ENCODE results near the gene ABHD4.
"Not testable (repeated sequence)": the region's sequence is repeated elsewhere in the genome, so short reads cannot be mapped to it uniquely, and the experiment has no call there.

The ABHD4 gene

DNA sequence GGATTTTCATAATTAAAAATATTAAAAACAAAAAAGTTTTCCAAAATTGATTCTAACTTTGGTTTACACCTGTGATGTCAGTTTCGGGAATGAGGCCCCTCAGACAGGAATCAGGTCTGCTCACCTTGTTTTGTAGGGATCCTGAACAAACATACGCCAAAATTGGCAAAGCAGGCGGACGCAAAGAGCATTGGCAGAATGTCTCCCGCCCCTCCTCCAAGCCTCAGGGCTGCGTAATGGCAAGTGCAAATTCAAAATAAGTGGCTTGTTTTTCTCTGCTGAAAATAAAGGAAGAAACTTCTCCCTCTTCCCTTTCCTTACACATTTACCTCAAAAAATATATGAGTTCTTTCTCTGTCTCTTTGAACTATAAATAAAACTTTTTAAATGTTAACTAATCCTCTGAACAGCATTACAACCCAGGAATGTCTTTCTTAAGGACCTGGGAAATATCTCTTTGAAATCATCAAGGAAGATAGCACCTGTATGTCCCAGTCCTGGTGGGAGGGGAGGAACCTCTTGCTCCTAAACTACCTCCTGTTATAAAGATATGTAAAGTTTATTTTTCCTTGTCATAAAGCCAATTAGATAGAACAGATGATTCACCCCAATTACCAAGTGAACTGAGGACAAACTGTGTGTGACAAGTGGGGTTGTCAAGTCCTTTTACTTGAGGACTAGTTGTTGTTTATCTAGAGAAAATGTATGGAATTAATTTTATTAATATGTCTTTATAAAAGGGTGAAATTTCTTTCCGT lies 29.6 kb downstream of the ABHD4 start:
- no peak for DNase-seq (ENCODE audit: low read depth)

DNA sequence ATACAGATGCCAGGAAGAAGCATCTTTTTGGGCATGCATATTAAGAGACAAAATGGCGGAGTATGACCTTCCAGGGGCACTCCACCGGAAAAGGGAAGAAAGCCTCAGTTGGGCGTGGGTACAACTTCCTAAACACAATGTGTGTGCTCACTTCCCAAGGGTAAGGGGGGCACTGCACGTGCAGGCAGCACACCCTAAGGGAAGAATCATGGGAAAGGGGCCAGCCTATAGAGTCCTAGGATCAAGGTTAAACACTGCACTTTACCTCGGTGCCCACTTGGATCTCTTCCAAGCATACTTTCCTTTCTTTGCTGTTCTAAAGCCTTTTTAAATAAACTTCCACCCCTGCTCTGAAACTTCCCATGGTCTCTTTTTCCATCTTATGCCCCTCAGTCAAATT lies 31.3 kb downstream of the ABHD4 start:
- no peak for DNase-seq (ENCODE audit: low read depth)

DNA sequence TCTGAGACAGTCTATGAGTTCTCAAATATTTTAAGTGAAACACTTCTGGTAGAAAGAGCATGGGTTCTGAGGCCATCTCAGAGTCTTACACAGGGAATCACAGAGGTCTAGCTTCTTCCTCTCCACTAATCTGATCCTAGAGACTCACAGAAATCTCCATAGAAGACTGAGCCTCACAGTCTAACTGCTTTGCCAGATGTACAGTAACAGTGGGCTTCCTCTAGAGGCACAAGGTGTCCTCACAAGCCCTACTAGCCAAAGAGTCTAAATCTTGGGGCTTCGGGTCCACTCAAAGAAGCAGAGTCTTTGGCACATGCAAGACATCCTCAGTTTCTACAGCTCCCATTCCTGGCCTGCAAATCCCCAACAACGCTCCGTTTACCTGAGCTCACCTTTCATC lies 32.0 kb downstream of the ABHD4 start:
- no peak for DNase-seq (ENCODE audit: low read depth)

GRCh38 chr14:22630486-22630885 lies 32.4 kb downstream of the ABHD4 start:
- DNase-seq (ENCODE audit: low read depth), result no peak

GRCh38 chr14:22634233-22634900 lies 36.3 kb downstream of the ABHD4 start:
- DNase-seq (ENCODE audit: low read depth), result no peak

DNA sequence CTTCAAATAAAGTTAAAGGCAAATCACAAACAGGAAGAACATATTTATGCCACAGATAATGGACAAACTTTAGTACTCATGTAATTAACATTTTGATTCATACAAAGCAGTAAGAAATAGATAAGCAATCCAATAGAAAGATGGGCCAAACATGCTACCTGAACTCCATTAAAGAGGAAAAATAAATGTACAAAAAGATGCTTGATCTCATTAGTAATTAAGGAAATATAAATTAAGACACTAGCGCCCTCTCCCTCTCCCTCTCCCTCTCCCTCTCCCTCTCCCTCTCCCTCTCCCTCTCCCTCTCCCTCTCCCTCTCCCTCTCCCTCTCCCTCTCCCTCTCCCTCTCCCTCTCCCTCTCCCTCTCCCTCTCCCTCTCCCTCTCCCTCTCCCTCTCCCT lies 37.9 kb downstream of the ABHD4 start:
- not testable (repeated sequence) for DNase-seq (ENCODE audit: low read depth)

DNA sequence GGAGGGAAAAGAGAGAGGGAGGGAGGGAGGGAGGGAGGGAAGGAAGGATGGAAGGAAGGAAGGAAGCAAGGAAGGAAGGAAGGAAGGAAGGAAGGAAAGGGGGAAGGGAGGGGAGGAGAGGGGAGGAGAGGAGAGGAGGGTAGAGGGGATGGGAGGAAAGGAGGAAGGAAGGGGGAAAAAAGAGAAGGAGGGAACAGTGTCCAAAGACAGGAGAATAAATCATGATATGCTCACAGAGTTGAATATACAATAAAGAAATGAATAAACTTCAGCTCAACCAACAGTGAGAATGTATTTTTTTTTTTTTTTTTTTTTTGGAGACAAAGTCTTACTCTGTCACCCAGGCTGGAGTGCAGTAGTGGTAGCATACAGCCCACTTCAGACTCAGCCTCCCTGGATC lies 42.1 kb downstream of the ABHD4 start:
- no peak for DNase-seq (ENCODE audit: low read depth)

DNA sequence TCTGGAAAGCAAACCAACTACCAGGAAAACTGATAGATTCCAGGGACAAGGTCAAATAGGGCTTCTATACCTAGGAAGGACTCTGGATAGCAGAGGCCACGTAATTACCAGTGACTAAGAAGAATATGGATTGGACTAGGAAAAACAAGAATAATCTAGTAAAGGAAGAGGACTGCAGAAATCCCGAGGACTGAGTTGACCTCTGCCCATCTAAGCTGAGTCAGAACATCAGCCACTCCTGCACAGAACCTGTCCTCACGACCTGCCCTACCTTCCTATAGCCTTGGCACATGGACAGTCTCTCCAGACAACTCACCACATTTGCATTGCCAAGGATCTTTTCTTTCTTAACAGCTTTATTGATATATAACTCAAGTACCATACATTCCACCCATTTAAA lies 43.7 kb downstream of the ABHD4 start:
- no peak for DNase-seq (ENCODE audit: low read depth)

DNA sequence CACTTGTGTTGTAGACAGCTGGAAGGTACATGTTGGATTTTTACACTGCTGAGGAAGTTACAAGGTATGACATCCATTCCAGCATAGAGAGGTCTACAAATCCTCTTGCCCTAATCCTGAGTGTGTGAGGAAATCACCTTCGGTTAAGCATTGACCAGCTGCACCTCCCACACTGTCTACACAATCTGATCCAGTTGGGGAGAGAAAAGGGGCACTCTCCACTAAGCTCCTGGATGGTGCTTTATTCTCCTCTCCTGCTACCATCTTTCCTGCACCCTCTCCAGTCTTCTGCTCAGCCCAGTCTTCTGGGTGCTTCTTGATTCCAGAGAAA lies 46.2 kb downstream of the ABHD4 start, which contains the start of gene OR6J1:
Gene OR6J1, minus strand, starts transcription at position 48 of the 331 bp plus-strand sequence. CDS start 9,541 bp downstream, outside the sequence.
- no peak for DNase-seq (ENCODE audit: low read depth)

DNA sequence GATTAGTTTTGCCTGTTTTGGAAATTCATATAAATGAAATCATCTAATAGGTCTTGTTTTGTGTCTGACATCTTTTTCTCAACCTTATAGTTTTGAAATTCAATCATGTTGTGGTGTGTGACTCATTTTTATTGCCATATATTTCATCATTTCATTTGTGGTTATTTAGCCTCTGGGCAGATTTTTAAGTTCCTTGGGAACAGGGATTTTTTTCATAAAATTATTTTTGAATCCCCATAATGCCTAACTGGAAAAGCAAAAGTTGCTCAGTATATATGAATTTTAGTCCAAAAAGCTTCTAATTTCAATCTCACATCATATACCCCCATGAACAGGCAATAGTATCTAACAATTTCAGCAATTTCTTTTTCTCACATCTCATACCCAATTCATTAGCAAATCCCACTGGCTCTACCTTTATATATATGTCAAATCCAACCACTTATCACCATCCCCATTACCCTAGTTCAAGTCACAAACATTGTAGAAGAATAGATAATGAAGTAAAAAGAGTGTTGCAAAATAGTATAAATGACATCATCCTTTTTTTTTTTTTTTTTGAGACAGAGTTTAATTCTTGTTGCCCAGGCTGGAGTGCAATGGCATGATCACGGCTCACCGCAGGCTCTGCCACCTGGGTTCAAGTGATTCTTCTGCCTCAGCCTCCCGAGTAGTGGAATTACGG lies 48.6 kb downstream of the ABHD4 start:
- no peak for DNase-seq (ENCODE audit: low read depth)

- no peak for DNase-seq (ENCODE audit: low read depth)
These were observed 50.4 kb downstream of the ABHD4 start for GRCh38 chr14:22648506-22648905.

GRCh38 chr14:22650046-22650739 lies 52.1 kb downstream of the ABHD4 start:
- no peak for DNase-seq (ENCODE audit: low read depth)

- DNase-seq (ENCODE audit: low read depth), result no peak
These were observed 52.9 kb downstream of the ABHD4 start for GRCh38 chr14:22650960-22651521.

DNA sequence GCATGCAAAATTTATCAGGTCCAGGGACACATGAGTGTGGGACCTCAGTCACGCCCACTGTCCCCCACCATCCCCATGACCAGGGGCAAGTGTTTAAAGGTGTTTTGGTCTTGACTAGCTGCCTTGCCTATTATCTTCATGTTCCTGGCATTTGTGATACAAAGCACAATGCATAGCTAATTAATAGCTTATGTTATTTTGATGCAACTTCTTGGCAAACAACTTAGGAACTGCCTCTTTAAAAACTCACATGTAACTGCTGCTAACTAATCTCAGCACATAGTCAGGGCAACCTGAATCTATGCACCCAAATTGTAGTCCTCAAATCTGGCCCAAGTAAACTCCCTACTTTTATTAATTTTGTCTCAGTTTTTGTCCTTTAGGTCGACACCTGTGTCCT lies 53.5 kb downstream of the ABHD4 start:
- no peak for DNase-seq (ENCODE audit: low read depth)

- DNase-seq (ENCODE audit: low read depth), result no peak
These were observed 55.0 kb downstream of the ABHD4 start for GRCh38 chr14:22653012-22653621.

DNA sequence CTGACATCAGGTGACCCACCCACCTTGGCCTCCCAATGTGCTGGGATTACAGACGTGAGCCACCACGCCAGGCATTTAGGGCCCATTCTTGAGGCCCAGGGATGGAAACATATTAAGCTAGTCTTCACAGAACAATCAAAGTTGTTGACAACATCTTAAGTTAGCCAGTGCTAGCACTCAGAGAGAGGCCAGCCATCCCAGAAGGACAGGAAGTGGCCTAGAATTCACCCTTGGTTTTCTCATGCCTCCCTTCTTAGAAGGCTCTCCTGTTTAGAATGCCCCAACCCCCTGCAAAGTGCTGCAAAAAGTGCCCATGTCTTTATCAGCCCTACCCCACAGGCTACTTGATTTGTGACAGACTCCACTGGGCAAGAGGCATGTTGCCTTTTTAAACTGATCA lies 58.1 kb downstream of the ABHD4 start:
- DNase-seq (ENCODE audit: low read depth), result no peak

GRCh38 chr14:22656945-22657731 lies 59.0 kb downstream of the ABHD4 start:
- DNase-seq (ENCODE audit: low read depth), result peak; percentile 37

- DNase-seq (ENCODE audit: low read depth), result peak; percentile 46
These were observed 59.8 kb downstream of the ABHD4 start for GRCh38 chr14:22657861-22658260.

- no peak for DNase-seq (ENCODE audit: low read depth)
These were observed 60.8 kb downstream of the ABHD4 start for GRCh38 chr14:22658946-22659345.

GRCh38 chr14:22660654-22661053 lies 62.6 kb downstream of the ABHD4 start:
- no peak for DNase-seq (ENCODE audit: low read depth)

Data from non-pigmented ciliary epithelial cell (primary cell).